NCI-H128 (cell line): ENCODE results near the gene PDGFB.
"Not testable (repeated sequence)": the region's sequence is repeated elsewhere in the genome, so short reads cannot be mapped to it uniquely, and the experiment has no call there.

Experiments used
- DNase-seq: peaks from one replicate; lab custom pipeline; 2025; ENCODE audit not compliant: unreplicated experiment; lab: John Stamatoyannopoulos, UW

PDGFB gene

GRCh38 chr22:39229075-39229474, 15.7 kb downstream of the PDGFB start:
- no peak for DNase-seq

- no peak for DNase-seq
Measured at GRCh38 chr22:39227542-39228272, 17.1 kb downstream of the PDGFB start.

GRCh38 chr22:39226353-39226752, 18.4 kb downstream of the PDGFB start:
- no peak for DNase-seq

GRCh38 chr22:39225591-39225990, 19.2 kb downstream of the PDGFB start:
- DNase-seq = no peak

DNA sequence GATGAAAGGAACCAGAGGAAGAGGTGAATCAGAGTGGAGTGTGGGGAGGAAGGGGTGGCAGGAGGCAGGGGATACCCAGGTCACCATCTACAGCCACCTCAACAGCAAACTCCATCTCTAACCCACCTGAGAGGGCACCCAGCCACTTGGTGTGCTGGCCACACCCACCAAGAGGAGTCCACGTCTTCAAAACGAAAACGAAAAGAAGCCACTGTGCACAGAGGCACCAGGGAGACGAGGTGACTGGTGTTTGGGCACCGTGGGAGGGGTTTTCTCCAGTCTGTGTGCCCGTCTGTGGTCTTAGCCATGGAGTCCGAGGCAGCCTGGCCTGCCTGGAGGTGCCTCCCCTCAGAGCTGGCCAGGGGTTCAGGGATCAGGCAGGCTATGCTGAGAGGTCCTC, 20.2 kb downstream of the PDGFB start:
- DNase-seq = no peak

- no peak for DNase-seq
Measured at GRCh38 chr22:39223091-39223710, 21.6 kb downstream of the PDGFB start.

GRCh38 chr22:39221999-39222686, 22.6 kb downstream of the PDGFB start:
- DNase-seq = no peak

- no peak for DNase-seq
Measured at GRCh38 chr22:39220890-39221850, 23.6 kb downstream of the PDGFB start.

GRCh38 chr22:39220450-39220849, 24.3 kb downstream of the PDGFB start:
- DNase-seq = no peak

DNA sequence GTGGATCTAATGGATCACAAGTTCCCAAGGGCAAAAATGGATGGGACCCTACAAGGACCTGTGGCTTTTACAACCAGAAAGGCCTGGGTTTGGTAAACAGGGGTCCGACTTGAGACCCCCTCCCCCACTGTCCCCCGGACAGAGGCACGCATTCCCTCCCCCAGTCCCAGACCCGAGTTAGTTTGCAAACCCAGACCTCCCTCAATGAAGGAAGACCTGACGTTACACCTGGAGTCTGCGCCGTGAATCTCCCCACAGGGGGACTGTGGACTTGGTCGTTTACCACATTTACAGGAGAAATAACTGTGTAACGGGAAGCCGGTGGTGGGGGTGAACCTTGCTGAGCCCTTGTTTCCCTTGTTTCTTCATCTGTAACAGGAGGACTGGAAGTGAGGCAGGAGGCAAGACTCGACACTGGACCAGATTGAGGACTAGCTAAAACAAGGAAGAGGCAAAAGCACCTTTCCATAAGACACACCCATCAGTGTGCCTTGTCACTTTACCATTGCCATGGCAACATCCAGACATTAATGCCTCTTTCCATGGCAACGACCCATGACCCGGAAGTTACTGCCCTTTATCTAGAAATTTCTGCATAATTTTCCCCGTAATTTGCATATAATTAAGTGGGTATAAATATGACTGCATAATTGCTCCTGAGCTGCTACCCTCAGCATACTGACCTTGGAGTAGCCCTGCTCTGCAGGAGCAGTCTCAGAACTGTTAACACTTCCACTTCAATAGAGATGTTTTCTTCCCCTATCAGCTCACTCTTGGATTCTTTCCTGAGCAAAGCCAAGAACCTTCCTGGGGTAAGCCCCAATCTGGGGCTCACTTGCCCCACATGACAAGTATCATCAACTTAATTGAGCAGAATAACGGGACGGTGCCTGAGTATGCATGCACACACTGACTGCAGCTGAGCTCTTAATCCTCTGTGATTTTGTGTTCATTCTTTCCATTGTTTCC, 25.4 kb downstream of the PDGFB start:
- no peak for DNase-seq

DNA sequence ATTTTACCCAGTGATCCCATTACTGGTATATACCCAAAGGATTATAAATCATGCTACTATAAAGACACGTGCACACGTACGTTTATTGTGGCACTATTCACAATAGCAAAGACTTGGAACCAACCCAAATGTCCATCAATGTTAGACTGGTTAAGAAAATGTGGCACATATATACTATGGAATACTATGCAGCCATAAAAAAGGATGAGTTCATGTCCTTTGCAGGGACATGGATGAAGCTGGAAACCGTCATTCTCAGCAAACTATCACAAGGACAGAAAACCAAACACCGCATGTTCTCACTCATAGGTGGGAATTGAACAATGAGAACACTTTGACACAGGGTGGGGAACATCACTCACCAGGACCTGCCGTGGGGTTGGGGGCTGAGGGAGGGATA, 26.4 kb downstream of the PDGFB start:
- DNase-seq = not testable (repeated sequence)

DNA sequence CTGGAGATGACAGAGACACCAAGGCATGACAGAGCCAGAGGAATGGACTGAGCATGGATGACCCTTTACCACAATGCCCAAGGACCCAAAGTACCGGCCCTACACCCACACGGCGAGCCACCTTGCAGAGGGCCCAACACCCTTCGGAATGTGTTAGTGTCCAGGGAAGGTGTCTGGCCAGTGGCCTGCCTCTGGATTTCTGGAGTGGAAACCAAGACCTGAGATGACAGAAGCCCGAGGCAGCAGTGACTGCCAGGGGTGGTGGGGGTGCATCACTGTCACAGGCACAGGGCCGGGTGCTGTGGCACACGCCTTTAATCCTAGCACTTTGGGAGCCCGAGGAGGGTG, 28.7 kb downstream of the PDGFB start:
- DNase-seq = no peak

DNA sequence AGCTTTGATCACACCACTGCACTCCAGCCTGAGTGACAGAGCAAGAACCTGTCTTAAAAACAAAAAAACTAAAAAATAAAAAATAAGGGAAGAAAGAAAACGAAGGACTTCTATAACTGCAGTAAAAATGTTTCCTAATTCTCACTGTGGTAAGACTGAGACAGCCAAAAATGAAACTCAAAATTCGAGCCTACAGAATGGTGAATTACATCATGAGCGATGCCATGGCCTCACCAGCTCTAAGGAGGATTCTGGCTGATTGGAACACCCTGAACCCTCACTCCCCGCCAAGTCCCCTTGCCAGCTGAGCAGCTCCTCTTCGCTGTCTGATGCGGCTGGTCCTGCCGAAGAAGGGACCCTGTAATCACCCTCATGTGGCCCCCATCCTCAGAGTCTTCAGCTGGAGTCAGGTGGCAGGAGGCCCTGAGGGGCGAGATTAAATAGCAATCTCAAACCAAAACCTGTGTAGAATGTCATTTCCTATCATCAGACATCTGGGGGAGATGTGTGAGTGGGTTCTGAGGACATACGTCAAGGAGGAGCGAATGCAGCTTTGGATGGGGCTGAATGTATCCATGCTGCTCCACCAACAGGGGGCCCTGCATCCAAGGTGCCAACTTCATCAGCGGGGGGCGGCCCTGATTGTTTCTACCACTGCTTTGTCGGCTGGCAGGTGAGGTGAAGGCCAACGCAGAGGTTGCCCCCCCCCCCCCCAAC, 29.2 kb downstream of the PDGFB start:
- DNase-seq = no peak

DNA sequence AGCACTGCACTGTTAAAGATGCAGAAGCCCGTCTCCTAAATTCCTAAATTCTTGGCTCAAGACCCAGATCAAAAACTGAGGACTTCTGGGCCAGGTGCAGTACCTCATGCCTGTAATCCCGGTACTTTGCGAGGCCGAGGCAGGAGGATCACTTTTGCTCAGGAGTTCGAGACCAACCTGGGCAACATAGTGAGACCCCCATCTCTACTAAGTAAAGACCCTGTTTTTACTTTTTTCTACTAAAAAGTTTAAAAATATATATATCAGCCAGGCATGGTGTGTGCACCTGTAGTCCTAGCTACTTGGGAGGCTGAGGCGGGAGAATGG, 29.7 kb downstream of the PDGFB start:
- DNase-seq = no peak

DNA sequence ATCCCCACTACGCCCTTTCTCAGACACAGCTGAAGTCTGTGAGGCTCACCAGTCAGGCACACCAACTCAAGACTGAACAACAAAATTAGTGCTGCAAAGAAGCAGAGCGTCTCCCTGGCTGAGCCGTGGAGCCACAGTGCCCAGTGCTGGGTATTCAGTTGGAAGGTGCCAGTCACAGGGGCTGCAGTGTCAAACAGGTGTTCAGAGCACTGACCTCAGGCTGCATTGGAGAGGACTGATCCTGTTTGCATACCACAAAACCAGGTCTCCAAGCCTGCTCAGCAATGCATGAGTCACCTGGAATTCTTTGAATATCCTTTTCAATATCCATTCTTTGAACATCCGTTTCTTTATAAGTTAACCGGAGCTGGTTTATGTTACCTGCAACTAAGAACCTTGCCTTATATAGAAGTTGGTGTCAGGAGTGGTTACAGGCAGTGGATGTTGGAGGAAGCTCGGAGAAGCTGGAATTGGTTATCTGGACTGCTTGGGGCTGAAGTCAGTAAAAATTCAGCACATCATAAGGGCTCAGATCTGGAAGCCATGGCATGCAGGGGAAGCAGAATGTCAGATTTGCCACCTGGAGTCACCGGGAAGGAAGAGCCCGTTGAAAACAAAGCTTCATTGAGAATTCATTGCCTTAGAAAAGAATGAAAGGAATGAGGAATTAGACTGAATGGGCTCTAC, 30.3 kb downstream of the PDGFB start:
- DNase-seq = no peak

DNA sequence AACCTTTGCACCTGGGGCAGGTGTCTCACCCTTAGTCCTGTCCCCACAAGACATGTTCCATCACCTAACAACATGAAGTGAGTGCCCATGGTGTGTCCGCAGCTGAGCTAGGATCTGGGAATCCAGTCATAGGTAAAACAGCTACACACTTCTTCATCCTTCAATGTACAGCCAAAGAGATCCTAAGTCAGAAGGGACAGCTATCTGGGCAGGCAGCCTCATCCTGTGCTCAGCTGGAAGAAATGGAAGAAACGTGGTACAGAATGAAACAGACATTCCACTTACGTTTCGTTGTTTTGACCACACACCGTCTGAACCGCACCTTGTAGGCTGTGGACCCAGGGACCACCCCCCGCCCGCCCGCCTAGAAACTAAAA, 30.8 kb downstream of the PDGFB start:
- DNase-seq = no peak

DNA sequence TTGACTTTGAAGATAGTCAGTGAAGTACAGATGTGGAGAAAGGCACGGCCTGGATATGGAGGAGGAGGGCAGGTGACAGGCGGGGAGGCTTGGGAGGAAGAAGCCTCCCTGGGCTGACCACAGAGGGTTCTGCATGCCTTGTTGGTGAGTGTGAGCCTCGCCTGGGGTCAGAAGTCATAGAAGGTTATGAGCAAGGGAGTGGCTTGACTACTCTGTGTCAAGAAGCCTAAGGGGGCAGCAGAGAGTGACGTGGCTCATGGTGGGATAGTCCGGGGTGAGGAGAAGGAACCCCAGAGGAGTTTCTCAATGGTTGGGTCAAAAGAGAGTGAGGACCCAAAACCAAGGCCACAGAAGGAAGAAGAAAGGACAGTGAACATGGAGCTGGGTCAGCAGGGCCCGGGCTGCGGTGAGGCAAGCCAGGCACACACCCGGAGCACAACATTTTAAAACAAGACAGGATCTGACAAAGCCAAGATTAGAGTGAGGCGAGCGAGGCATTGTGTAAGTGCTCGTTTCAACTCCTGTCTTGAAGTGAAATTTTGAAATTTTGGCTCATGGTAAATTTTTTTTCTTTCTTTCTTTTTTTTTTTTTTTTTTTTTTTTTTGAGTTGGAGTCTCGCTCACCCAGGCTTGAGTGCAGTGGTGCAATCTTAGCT, 31.9 kb downstream of the PDGFB start:
- no peak for DNase-seq

DNA sequence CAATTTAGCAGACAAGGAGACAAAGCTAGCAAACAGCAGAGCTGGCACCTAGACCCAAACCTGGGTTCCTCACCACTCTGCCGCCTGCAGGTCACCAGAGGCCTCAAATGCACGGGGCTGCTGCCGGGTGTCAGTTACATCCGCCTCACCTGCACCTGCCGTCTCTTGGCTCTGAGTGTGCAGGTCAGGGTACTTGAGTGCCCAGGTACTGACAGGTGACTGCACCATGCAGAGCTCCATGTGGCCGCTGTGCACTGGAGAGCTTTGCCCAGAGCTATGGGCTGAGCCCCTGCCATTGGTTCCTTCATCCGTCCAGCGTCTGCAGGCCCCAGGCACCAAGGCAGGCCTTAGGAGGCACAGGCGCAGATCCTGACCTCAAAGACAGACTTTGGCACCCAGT, 35.0 kb downstream of the PDGFB start:
- DNase-seq = peak; percentile 16
